Measurements from ENCODE around the gene CES2.
"Not testable (repeated sequence)": the region's sequence is repeated elsewhere in the genome, so short reads cannot be mapped to it uniquely, and the experiment has no call there.

CES2 gene

DNA sequence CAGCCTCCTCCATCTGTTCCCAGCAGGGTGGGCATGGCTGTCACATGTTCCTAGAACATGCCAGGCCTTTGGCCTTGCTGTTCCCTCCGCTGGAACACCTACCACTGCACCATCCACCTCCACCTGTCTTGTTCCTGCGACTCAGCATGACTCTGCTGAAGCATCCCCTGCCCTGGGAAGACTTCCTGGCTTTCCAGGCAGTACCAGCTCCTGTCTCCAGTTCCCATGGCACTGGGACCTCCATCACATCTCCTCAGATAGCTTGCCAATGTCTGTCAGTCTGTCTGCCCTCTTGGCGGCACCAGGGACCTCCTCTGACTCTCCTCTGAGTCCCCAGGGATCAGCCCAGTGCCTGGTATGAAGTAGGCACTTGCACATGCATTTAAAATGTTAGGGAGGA is 39.3 kb upstream of the CES2 start:
- no peak for DNase-seq (ENCODE audit: extremely low spot score)
- TF ChIP-seq, protein P1, sequence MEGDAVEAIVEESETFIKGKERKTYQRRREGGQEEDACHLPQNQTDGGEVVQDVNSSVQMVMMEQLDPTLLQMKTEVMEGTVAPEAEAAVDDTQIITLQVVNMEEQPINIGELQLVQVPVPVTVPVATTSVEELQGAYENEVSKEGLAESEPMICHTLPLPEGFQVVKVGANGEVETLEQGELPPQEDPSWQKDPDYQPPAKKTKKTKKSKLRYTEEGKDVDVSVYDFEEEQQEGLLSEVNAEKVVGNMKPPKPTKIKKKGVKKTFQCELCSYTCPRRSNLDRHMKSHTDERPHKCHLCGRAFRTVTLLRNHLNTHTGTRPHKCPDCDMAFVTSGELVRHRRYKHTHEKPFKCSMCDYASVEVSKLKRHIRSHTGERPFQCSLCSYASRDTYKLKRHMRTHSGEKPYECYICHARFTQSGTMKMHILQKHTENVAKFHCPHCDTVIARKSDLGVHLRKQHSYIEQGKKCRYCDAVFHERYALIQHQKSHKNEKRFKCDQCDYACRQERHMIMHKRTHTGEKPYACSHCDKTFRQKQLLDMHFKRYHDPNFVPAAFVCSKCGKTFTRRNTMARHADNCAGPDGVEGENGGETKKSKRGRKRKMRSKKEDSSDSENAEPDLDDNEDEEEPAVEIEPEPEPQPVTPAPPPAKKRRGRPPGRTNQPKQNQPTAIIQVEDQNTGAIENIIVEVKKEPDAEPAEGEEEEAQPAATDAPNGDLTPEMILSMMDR (IDR thresholded peaks at IDR 0.05; ENCODE audit: control extremely low read depth, extremely low read depth, low read depth, missing control alignments) = no peak
- ChIA-PET CTCF (interaction anchor here (0.8 to 8.4 kb wide), 28 partner anchors 9 to 329 kb away, joined by 3 to 115 read pairs (median 6); partner anchors contain the start of genes CDH16, PDP2 and RRAD), POLR2A (no interaction called here)

DNA sequence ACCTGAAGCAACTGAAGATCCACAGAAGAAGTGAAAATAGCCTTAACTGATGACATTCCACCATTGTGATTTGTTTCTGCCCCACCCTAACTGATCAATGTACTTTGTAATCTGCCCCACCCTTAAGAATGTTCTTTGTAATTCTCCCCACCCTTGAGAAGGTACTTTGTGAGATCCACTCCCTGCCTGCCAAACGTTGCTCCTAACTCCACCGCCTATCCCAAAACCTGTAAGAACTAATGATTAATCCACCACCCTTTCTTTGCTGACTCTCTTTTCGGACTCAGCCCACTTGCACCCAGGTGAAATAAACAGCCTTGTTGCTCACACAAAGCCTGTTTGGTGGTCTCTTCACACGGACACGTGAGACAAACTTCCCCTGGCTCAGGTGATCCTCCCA is 38.6 kb upstream of the CES2 start:
- POLR2A ChIA-PET = not testable (repeated sequence)
- CTCF ChIA-PET = interaction anchor here (1.0 to 8.4 kb wide), 18 partner anchors 10 to 289 kb away, joined by 3 to 115 read pairs (median 7); partner anchors contain the start of genes CDH16, PDP2 and RRAD

DNA sequence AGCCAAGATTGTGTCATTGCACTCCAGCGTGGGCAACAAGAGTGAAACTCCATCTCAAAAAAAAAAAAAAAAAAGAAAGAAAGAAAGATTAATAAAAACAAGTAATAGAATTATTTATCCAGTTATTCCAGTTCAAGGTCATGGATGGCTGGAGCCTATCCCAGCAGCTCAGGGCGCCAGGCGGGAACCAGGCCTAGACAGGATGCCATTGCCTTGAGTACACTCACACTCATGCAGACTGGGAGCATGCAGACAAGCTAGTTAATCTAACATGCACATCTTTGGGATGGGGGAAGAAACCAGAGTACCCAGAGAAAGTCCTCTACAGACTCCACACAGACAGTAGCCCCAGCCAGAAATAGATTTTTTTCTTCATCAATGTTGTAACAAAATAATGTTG is 37.1 kb upstream of the CES2 start:
- TF ChIP-seq, protein P1 (IDR thresholded peaks at IDR 0.05; ENCODE audit: control extremely low read depth, extremely low read depth, low read depth, missing control alignments) = no peak
- CTCF ChIA-PET = interaction anchor here (1.6 to 8.4 kb wide), 2 partner anchors 20 to 28 kb away, joined by 5 to 115 read pairs; partner anchors contain the start of genes CDH16 and RRAD
- DNase-seq (ENCODE audit: extremely low spot score) = no peak
- POLR2A ChIA-PET = no interaction called here

More for the DNA sequence above, 38.6 kb upstream of the CES2 start:
- not testable (repeated sequence) for DNase-seq (ENCODE audit: extremely low spot score)

DNA sequence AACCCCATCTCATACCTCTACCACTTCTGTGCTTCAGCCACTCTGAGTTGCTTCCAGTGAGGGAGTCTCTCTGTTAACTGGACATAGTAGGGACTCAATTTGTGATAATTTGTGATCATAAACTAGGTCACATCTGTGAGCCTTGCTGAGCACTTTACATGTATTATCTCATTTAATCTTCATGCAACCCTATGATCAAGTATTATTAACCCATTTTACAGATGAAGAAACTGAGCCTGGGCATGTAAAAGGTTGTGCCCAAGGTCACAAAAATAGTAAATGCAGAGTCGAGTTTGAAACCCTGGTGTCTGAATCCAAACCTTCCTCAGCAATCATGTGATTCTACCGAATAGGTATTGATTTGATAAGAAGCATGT is 36.4 kb upstream of the CES2 start:
- no peak for DNase-seq (ENCODE audit: extremely low spot score)
- ChIA-PET POLR2A (no interaction called here), CTCF (interaction anchor here (8.4 kb wide), 1 partner anchor 27 kb away, joined by 115 read pairs; the partner anchor contains the start of gene RRAD)
- TF ChIP-seq, protein P1 (IDR thresholded peaks at IDR 0.05; ENCODE audit: control extremely low read depth, extremely low read depth, low read depth, missing control alignments) = no peak

DNA sequence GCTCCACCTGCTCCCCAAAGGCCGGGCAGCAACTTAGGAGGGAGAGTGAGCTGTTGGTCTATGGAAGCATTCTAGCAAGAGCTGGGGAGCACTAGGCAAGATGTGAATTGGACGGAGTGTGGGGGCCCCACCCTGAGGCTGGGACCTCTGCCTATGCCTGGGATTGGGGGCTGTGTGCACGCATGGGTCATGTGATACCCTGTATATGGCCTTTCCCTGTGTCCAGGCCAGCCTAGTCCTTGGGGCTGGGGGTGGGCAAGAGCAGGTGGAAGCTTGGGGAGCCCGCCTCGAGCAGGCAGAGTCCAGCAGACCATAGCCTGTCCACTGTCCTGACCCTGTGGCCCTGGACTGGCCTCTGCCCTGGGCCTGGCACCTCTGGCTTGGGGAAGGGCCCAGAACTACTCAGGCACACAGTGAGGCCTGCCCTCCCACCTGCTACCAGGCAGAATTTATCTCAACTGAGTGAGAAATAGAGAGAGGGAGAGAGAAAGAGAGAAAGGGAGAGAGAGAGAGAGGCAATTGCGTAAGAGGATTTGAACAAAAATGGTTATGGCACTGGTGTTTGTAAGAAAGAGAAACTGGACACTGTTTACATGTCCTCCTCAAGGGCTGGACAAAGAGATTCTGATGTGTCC is 35.9 kb upstream of the CES2 start:
- no peak for DNase-seq (ENCODE audit: extremely low spot score)
- ChIA-PET CTCF (interaction anchor here (8.4 kb wide), 1 partner anchor 27 kb away, joined by 115 read pairs; the partner anchor contains the start of gene RRAD), POLR2A (no interaction called here)
- TF ChIP-seq, protein P1 (IDR thresholded peaks at IDR 0.05; ENCODE audit: control extremely low read depth, extremely low read depth, low read depth, missing control alignments) = no peak

DNA sequence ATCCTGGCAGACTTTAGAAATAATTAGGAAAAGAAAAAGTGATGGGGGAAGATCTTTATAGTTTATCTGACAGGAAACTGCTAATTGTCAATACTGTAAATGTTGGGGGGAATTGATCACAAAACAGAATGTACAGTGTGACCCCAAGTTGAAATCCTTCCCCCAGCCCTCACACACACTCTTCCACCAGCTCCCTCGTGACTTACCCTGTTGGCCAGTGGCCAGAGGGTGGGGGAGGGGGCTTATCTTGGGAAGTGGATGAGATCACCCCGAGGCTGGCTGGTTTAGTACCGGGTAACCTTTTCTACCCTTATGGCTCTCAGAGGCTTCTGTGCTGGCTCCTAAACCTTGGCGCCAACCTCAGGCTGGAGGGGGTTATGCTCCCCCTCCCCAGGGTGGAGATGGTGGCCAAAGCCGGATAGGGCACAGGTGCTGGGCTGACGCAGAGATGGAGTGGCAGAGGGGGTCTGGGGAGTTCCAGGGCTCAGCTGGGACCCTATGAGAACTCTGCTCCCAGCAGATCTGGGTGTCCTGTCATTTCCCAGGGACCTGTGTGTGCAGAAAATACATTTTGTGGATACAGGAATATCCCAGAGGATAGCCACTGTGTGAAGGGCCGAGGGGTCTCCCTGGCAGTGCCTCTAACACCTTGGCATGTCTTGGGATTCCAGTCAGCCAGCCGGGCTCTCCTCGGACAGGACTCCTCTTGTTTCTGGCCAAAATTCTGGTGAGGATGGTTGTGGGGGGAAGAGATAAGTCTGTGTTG is 35.2 kb upstream of the CES2 start:
- TF ChIP-seq, protein P1 (IDR thresholded peaks at IDR 0.05; ENCODE audit: control extremely low read depth, extremely low read depth, low read depth, missing control alignments) = no peak
- POLR2A ChIA-PET = no interaction called here
- CTCF ChIA-PET = interaction anchor here (1.4 to 1.9 kb wide), 2 partner anchors 19 to 29 kb away, joined by 4 to 7 read pairs; partner anchors contain the start of gene CDH16
- DNase-seq (ENCODE audit: extremely low spot score) = no peak
